A549 (cell line): ENCODE results near the gene TMEM183A.

ENCODE experiments used
- CEBPB ChIP-seq, 2 experiments: fragments of >200 bp in 1 of 2; sonication (Bioruptor Twin) in 1 of 2; formaldehyde crosslinking in 1 of 2; IDR thresholded peaks; 2 replicates each; pipeline ENCODE4 v1.6.1; 2012 to 2016
- CTCF ChIP-seq: fragments of >200 bp; sonication (Bioruptor Twin); formaldehyde crosslinking; IDR thresholded peaks from 3 replicates; pipeline ENCODE4 v1.5.1; 2016
- MAX ChIP-seq: IDR thresholded peaks from 2 replicates; pipeline ENCODE4 v1.6.1; 2012
- NFE2L2 ChIP-seq: fragments of 150-350 bp; conservative IDR thresholded peaks from 2 replicates; pipeline ENCODE4 v1.6.1; 2014; ENCODE audit warnings: low read length
- PHF8 ChIP-seq: fragments of 200-600 bp; sonication (generic); IDR thresholded peaks from 2 replicates; pipeline ENCODE4 v1.6.1; 2016; ENCODE audit warnings: low read depth, mild to moderate bottlenecking, antibody characterized with exemption, moderate library complexity, borderline replicate concordance
- POLR2A ChIP-seq: IDR thresholded peaks from 2 replicates; pipeline ENCODE4 v1.6.1; 2012; ENCODE audit warnings: mild to moderate bottlenecking, low read length
- RAD21 ChIP-seq, 2 experiments: fragments of >200 bp in 1 of 2; sonication (Bioruptor Twin) in 1 of 2; formaldehyde crosslinking in 1 of 2; IDR thresholded peaks in 1 of 2; conservative IDR thresholded peaks in 1 of 2; 2 replicates in 1 of 2; 3 replicates in 1 of 2; pipeline ENCODE4 v1.6.1; 2012 to 2018; ENCODE audit warnings: inconsistent platforms in 1 of 2
- RFX5 ChIP-seq: fragments of 450-650 bp; IDR thresholded peaks from 2 replicates; pipeline ENCODE4 v1.7.1; 2014; ENCODE audit warnings: antibody characterized with exemption, mild to moderate bottlenecking, moderate library complexity

DNA sequence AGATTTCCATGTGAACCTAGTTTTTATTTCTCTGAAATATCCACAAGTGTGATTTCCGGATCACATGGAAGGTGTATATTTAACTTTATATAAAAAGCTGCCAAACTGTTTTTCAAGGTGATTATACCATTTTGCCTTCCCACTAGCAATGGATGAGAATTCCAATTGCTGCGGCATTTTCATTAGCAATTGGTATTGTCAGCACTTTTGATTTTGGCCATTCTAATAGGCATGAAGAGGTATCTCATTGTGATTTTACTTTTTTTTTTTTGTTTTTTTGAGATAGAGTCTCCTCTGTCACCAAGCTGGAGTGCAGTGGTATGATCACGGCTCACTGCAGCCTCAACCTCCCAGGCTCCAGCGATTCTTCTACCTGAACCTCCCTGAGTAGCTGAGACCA lies 35.1 kb upstream of the TMEM183A start:
- TF ChIP-seq POLR2A = no peak
- no peak for TF ChIP-seq CEBPB (IDR thresholded peaks at IDR 0.05)
- no peak for TF ChIP-seq PHF8
- TF ChIP-seq RFX5 = no peak
- TF ChIP-seq NFE2L2 = no peak
- no peak for TF ChIP-seq CTCF
- no peak for TF ChIP-seq RAD21 (conservative IDR thresholded peaks at IDR 0.05 in 1 of 2, IDR thresholded peaks at IDR 0.05 in 1 of 2)
- TF ChIP-seq MAX = no peak
